BJ (cell line): ENCODE results near the gene SAP130. TPM values are rescaled to one million over a fixed set of nuclear protein-coding genes. Genes with fewer than 3 reads are reported as not detected.

Experiments used
- CTCF ChIA-PET: fragments of 350-600 bp; formaldehyde crosslinking; extraction: SDS; loops from one replicate; lab custom pipeline; 2021; ENCODE audit warnings: antibody characterized with exemption, inconsistent platforms; lab: Yijun Ruan, JAX
- POLR2A ChIA-PET: fragments of 300-600 bp; sonication (Branson Sonifier 250); formaldehyde crosslinking; extraction: SDS; loops from one replicate; lab custom pipeline; 2021; ENCODE audit warnings: antibody characterized with exemption; lab: Charles Lee
- DNase-seq: peaks from one replicate; pipeline ENCODE4 v3.0.0-alpha.2; 2011; ENCODE audit warnings: low read depth
- H3K27me3 ChIP-seq: 2 replicates; pipeline ENCODE4 v1.6.0; 2011; ENCODE audit warnings: low read length; ENCODE audit not compliant: control insufficient read depth, insufficient read depth
- H3K36me3 ChIP-seq: 2 replicates; pipeline ENCODE4 v1.5.1; 2011; ENCODE audit warnings: low read length; ENCODE audit not compliant: control insufficient read depth, insufficient read depth
- H3K4me3 ChIP-seq: 2 replicates; pipeline ENCODE4 v1.5.1; 2011; ENCODE audit warnings: low read depth, mild to moderate bottlenecking, control low read depth, low read length
- polyA plus RNA-seq: library from polyadenylated mRNA; depleted of rRNA; stranded (reverse); fragments of >200 nt; gene quantifications from 2 replicates; pipeline ENCODE4 v1.2.3, GENCODE V29; 2011
- TF ChIP-seq, protein P1 (sequence below): IDR thresholded peaks from 2 replicates; pipeline ENCODE4 v1.5.1; 2011; ENCODE audit warnings: low read depth, mild to moderate bottlenecking, control low read depth, inconsistent platforms, low read length, moderate library complexity; ENCODE audit not compliant: insufficient read depth

SAP130 gene
- polyA plus RNA-seq, 1 experiment = 20.4 TPM

DNA sequence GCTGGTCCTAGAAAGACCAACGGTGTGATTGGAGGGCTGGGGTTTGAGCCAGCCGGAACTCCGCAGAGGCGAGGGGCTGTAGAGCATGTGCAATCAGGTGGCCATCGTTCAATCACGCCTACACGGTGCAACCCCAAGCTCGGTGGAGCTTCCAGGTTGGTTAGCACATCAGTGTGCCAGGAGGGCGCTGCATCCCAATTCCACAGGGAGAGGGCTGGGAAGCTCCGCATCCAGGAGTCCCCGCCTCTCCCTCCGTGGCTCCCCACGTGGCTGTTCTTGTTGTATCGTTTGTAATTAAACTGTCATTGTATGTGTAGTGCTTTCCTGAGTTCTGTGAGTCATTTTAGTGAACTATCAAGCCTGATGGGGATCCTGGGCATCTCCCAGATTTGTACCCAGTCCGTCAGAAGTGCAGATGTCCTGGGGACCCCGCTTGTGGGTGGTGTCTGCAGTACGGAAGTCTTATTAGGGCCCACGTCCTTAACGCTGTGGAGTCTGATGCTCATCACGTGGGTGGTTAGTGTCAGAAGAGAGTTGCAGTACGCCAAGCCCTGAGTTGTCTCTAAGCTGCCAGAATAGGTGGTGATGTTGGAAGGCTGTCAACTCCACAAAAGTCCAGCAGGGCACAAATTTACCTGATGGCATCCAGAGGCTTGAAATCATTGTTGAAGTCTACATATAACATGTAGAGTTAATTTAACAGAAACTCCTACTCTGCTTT, 121.5 kb downstream of the SAP130 start:
- Histone ChIP-seq H3K4me3 (no peak overlapping the region), H3K36me3 (no peaks in the 10 kb centered on the region), H3K27me3 (0 out of 2 replicates have a peak, but pooled peaks cover 1% of the 10 kb centered on the region)
- TF ChIP-seq, protein P1, sequence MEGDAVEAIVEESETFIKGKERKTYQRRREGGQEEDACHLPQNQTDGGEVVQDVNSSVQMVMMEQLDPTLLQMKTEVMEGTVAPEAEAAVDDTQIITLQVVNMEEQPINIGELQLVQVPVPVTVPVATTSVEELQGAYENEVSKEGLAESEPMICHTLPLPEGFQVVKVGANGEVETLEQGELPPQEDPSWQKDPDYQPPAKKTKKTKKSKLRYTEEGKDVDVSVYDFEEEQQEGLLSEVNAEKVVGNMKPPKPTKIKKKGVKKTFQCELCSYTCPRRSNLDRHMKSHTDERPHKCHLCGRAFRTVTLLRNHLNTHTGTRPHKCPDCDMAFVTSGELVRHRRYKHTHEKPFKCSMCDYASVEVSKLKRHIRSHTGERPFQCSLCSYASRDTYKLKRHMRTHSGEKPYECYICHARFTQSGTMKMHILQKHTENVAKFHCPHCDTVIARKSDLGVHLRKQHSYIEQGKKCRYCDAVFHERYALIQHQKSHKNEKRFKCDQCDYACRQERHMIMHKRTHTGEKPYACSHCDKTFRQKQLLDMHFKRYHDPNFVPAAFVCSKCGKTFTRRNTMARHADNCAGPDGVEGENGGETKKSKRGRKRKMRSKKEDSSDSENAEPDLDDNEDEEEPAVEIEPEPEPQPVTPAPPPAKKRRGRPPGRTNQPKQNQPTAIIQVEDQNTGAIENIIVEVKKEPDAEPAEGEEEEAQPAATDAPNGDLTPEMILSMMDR = no peak
- no peak for DNase-seq
- ChIA-PET CTCF (interaction anchor here (0.6 kb wide), 1 partner anchor 11 kb away, joined by 3 read pairs; no protein-coding TSS in a partner anchor), POLR2A (no interaction called here)

DNA sequence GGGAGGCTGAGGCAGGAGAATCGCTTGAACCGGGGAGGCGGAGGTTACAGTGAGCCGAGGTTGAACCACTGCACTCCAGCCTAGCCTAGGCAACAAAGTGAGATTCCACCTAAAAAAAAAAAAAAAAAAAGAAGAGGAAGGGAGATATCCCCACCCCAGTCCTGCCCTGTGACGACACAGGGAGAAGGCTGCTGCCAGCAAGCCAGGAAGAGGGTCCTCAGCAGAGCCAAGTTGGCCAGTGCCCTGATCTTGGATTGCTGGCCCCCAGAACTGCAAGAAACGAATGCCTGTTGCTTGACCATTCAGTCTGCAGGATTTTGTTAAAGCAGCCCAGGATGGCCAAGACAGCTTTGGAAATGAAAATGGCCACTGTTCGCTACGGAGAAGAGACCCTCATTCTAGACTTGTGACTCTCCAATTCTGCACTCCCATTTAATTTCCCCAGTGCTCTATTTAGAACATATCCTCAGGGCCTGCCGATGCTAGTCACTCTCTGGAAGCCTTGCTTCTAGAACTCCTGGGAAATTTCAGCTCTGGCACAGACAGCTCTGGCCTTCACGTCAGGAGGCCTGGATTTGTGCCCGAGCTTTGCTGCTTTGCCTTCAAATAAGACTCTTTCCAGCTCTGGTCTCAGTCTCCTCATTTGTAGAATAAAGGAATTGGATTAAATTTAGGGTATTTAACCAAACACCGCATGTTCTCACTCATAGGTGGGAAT, 126.4 kb downstream of the SAP130 start:
- ChIA-PET CTCF (no interaction called here), POLR2A (no interaction called here)
- H3K36me3 ChIP-seq = no peaks in the 10 kb centered on the region
- no peak overlapping the region for H3K4me3 ChIP-seq
- no peaks in the 10 kb centered on the region for H3K27me3 ChIP-seq
- no peak for DNase-seq
- TF ChIP-seq, protein P1 = no peak

DNA sequence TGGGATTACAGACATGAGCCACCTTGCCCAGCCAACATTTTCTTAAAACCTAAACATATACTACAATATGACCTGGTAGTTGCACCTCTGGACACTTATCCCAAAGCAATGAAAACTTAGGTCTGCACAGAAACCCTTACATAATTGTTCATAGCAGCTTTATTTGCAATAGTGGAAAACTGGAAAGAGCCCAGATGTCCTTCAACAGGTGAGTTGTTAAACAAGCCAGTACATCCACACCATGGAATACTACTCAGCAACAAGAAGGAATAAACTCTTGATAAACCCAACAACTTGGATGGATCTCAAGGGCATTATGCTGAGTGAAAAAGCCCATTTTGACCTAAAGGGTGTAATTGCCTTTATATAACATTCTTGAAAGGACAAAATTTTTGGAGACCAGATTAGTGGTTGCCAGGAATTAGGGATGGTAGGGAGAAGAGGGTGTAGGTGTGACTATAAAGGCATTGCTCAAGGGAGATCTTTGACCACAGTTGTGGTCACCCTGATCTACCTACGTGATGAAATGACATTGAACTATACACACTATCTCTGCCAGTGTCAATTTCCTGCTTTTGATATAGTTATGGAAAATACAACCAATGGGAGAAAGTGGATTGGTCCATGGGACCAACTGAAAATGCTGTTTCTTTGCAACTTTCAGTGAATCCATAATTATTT, 130.2 kb downstream of the SAP130 start:
- TF ChIP-seq, protein P1 = no peak
- H3K4me3 ChIP-seq = no peak overlapping the region
- no peaks in the 10 kb centered on the region for H3K27me3 ChIP-seq
- ChIA-PET POLR2A (no interaction called here), CTCF (no interaction called here)
- no peak for DNase-seq
- H3K36me3 ChIP-seq = no peaks in the 10 kb centered on the region

DNA sequence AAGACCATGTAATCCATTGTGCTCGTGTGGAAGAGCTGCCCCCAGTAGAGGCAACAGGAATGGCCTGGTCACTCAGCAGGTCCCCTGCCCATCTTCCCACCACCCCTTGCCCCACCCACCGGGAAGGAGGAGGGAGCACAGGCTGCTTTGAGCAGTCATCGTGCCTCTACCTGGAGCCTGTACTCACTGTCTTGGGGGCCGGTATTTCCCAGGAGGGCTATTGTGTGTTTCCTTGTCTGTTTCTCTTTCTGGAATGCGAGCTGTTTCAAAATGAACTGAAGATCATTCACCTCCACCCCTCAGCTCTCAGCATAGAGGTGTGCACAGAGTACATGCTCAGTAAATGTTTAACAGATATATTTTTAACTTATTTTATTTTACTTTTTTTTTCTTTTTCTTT, 134.4 kb downstream of the SAP130 start:
- H3K27me3 ChIP-seq = no peaks in the 10 kb centered on the region
- CTCF ChIA-PET = no interaction called here

More for the DNA sequence above, 134.4 kb downstream of the SAP130 start:
- TF ChIP-seq, protein P1 = no peak
- H3K4me3 ChIP-seq = no peak overlapping the region
- POLR2A ChIA-PET = no interaction called here
- H3K36me3 ChIP-seq = no peaks in the 10 kb centered on the region
- DNase-seq = no peak
